Measurements from ENCODE around the gene TMBIM1. TPM values are rescaled to one million over a fixed set of nuclear protein-coding genes. Genes with fewer than 3 reads are reported as not detected.

The TMBIM1 gene
- total RNA-seq, 4 donors from 2014 or later = 205 to 318 (median 287) TPM

GRCh38 chr2:218236829-218237228 lies 55.5 kb downstream of the TMBIM1 start:
- DNase-seq (ENCODE audit: low spot score in 2 of 2) = no peak
- intact Hi-C loops (cut with DNase I; ENCODE audit: low total_unique reads) = no loop called here
- 87 to 95% methylated on average over 4 of the region's 4 CpGs for WGBS, 2 donors
- no peak overlapping the region for H3K4me3 ChIP-seq (ENCODE audit: low read depth, poor library complexity, severe bottlenecking)
- TF ChIP-seq POLR2A (IDR thresholded peaks at IDR 0.05) = no peak
- TF ChIP-seq CTCF (IDR thresholded peaks at IDR 0.05) = no peak

GRCh38 chr2:218235017-218235416 lies 57.3 kb downstream of the TMBIM1 start:
- no peak for DNase-seq (ENCODE audit: low spot score in 2 of 2)
- H3K4me3 ChIP-seq (ENCODE audit: low read depth, poor library complexity, severe bottlenecking) = no peak overlapping the region
- 98 to 100% methylated on average over 2 of the region's 2 CpGs for WGBS, 2 donors

GRCh38 chr2:218234521-218234920 lies 57.8 kb downstream of the TMBIM1 start:
- no peak overlapping the region for H3K4me3 ChIP-seq (ENCODE audit: low read depth, poor library complexity, severe bottlenecking)
- intact Hi-C loops (cut with DNase I; ENCODE audit: low total_unique reads) = no loop called here
- no peak for TF ChIP-seq CTCF (IDR thresholded peaks at IDR 0.05)
- no peak for TF ChIP-seq POLR2A (IDR thresholded peaks at IDR 0.05)
- 57 to 62% methylated on average over 3 of the region's 3 CpGs for WGBS, 2 donors
- DNase-seq (ENCODE audit: low spot score in 2 of 2) = no peak

More at GRCh38 chr2:218235017-218235416, 57.3 kb downstream of the TMBIM1 start:
- TF ChIP-seq CTCF (IDR thresholded peaks at IDR 0.05) = no peak
- intact Hi-C loops (cut with DNase I; ENCODE audit: low total_unique reads) = no loop called here

GRCh38 chr2:218233543-218233942 lies 58.8 kb downstream of the TMBIM1 start:
- no peak for DNase-seq (ENCODE audit: low spot score in 2 of 2)
- TF ChIP-seq POLR2A (IDR thresholded peaks at IDR 0.05) (no peak), CTCF (IDR thresholded peaks at IDR 0.05) (no peak)
- WGBS, 2 donors = 87 to 92% methylated on average over 4 of the region's 4 CpGs
- intact Hi-C loops (cut with DNase I; ENCODE audit: low total_unique reads) = no loop called here
- H3K4me3 ChIP-seq (ENCODE audit: low read depth, poor library complexity, severe bottlenecking) = no peak overlapping the region

GRCh38 chr2:218230882-218231281 lies 61.4 kb downstream of the TMBIM1 start:
- intact Hi-C loops (cut with DNase I; ENCODE audit: low total_unique reads) = no loop called here
- 0 to 3% methylated on average over 1 of the region's 1 CpG for WGBS, 2 donors
- no peak for TF ChIP-seq CTCF (IDR thresholded peaks at IDR 0.05)
- TF ChIP-seq POLR2A (IDR thresholded peaks at IDR 0.05) = no peak
- DNase-seq (ENCODE audit: low spot score in 2 of 2) = no peak
- H3K4me3 ChIP-seq (ENCODE audit: low read depth, poor library complexity, severe bottlenecking) = no peak overlapping the region

GRCh38 chr2:218229851-218230250 lies 62.5 kb downstream of the TMBIM1 start:
- no peak overlapping the region for H3K4me3 ChIP-seq (ENCODE audit: low read depth, poor library complexity, severe bottlenecking)
- intact Hi-C loops (cut with DNase I; ENCODE audit: low total_unique reads) = no loop called here
- no peak for DNase-seq (ENCODE audit: low spot score in 2 of 2)
- TF ChIP-seq CTCF (IDR thresholded peaks at IDR 0.05) (no peak), POLR2A (IDR thresholded peaks at IDR 0.05) (no peak)
- 46 to 60% methylated on average over 4 of the region's 4 CpGs for WGBS, 2 donors
